GM18498 (cell line): ENCODE measurements around the gene COMMD6.

Experiments used
- ATAC-seq: cut with Tn5 transposase; IDR thresholded peaks from one replicate; pipeline ENCODE4 v1.9.1; 2021; ENCODE audit warnings: mild to moderate bottlenecking, moderate library complexity; ENCODE audit not compliant: unreplicated experiment

Gene COMMD6

DNA sequence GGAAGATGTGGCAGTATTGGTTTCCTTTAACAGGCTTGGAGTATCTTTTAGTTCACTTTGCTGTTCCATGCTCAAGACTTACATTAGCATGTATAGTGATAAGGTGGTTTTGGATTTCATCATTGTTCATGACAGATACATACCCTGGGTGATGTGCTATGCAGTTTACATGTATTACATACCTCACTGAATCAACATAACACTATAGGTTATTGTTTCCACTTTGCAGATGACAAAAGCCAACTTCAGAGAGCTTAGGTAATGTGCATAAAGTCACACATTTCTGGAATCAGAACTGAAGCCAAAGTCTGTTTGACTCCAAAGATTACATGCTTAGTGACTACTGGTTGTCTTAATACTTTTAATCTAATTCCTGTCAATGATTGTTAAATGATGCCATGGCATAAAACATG is 7.1 kb downstream of the COMMD6 start:
- ATAC-seq, result no peak

DNA sequence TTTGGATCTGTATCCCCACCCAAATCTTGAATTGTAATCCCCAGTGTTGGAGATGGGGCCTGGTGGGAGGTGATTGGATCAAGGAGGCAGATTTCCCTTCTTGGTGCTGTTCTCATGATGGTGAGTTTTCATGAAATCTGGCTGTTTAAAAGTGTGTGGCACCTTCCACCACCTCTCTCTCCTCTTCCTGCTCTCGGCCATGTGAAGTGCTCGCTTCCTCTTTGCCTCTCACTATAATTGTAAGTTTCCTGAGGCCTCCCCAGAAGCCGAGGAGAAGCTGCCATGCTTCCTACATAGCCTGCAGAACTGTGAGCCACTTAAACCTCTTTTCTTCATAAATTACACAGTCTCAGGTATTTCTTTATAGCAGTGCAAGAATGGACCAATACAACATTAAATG is 15.7 kb downstream of the COMMD6 start:
- ATAC-seq, result no peak

DNA sequence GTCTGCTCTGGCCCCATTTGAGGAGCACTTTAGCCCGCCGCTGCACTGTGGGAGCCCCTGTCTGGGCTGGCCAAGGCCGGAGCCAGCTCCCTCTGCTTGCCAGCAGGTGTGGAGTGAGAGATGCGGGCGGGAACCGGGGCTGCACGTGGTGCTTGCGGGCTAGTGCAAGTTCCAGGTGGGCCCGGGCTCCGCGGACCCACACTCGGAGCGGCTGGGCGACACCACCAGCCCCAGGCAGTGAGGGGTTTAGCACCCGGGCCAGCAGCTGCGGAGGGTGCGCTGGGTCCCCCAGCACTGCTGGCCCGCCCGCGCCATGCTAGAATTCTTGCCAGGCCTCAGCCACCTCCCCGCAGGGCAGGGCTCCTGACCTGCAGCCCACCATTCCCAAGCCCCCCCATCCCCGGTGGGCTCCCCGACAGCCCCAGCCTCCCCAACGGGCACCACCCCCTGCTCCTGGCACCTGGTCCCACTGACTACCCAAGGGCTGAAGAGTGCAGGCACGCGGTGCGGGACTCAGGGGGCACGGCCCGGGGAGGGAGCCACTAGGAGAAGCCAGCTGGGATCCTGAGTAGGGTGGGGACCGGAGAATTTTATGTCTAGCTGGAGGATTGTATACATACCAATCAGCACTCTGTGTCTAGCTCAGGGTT is 19.1 kb downstream of the COMMD6 start:
- no peak for ATAC-seq

DNA sequence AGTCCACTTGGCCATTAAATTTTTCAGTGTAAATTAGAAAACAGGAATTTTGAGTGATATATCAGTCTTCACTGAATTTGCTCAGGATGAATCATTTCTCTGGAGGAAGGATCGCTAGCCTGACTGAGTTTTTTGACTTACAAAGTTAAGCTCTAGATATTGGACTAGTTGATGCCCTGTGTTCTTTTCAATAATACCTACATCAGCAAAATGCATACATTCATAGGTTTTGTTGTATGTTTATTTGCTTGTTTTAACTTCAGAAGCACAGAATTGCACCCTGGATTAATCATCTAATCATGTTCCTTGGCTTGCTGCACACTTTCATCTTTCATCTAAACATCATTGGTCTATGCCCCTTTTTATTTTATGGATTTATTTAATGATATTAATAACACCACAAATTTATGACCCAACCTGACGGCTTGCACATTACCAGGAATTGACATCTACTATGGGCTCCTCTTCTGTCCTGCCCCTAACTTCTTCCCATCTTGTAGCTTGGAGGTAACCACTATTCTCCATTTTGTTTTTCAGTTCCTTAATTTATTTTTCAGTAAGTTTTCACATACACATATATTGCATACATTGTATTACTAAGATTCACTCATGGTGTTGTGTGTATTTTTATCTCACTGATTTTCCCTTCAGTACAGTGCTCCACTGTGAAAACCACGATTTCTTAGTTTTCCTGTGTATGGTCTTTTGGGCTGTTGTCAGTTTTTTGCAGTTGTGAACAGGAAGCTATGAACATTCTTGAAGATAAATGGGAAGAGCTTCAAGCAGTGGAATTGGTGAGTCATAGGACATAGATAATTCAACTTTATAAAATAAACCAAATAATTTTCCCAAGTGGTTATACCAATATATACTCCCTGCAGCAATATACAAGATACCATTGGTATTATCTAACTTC is 23.3 kb downstream of the COMMD6 start:
- ATAC-seq, result no peak

DNA sequence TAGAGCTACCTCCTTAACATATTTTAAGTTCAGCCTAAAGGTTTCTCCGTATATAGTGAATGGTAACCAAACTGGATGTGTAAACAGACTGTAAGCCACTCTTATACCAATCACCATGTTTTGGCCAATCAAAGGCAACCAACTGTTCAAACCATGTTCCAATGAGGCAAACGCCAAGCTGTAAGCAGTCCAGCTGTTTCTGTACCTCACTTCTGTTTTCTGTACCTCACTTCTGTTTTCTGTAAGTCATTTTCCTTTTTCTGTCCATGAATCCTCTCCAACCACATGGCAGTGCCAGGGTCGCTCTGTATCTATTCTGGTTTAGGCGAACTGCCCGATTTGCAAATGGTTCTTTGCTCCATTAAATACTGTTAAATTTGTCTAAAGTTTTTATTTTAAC is 24.4 kb downstream of the COMMD6 start:
- no peak for ATAC-seq

DNA sequence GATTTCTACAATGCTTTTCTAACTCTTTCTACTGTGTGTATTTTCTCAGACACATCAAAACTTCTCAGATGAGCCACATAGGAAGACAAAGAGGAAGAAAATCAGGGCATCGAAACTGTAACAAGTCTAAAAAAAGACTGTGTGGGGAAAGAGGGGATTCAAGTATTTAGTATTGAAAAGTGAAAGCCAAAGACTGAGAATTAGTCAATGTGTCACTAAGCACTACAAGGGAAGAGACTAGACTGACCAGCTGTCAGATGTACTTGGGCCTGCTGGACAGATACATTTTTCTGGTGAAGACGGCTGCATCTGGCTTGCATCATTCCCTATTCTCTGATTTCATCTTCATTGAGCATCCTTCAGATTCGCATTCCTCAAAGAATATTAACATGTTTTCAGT is 25.4 kb downstream of the COMMD6 start:
- ATAC-seq, result peak; percentile 85

DNA sequence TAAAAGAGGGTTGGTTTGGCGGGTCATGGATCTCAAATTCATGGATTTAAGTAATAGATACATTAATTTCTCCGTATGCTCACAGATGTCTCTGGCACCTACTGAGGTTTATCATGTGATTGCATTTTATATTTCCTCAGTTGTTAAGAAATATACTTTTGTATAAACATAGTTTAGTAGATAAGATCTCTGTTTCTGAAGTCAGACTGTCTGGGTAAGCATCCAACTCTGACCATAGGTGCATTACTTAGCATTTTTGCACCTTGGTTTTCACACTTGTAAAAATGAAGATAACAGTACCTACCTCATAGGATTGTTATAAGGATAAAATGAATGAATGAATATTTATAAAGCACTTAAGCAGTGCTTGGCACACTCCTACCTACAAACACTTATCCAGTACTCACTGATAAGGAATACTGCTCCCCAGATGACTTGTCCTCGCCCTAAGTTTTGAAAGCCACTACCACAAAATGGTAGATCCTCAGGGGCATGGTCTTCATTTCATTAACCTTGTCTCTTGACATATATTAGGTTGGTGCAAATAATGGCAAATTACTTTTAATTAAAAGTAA is 26.5 kb downstream of the COMMD6 start:
- ATAC-seq, result no peak

DNA sequence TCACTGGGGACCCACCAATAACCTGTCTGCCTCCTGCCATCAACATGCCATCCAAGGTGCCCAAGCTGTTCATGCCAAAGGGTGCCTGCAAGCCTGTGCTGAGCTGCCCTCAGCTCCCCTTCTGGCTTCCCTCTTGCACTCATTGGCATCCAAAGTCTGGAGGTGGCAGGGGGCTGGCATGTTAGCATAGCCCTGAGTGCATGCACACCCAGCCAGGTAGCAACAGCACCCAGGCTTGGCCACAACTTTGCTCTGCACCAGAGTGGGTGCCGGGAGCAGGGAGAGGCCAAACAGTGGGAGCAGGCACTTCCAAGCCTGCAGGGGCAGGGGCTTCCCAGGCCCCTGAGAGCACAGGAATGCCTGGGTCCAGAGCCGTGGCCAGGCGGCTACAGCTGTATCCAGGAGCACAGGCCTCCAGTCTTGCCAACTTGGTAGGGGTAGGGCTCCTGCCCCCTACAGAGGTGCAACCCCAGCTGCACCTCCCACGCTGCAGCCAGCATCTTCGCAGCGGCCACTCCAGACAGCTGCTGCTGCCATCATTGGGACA is 29.6 kb downstream of the COMMD6 start:
- no peak for ATAC-seq

DNA sequence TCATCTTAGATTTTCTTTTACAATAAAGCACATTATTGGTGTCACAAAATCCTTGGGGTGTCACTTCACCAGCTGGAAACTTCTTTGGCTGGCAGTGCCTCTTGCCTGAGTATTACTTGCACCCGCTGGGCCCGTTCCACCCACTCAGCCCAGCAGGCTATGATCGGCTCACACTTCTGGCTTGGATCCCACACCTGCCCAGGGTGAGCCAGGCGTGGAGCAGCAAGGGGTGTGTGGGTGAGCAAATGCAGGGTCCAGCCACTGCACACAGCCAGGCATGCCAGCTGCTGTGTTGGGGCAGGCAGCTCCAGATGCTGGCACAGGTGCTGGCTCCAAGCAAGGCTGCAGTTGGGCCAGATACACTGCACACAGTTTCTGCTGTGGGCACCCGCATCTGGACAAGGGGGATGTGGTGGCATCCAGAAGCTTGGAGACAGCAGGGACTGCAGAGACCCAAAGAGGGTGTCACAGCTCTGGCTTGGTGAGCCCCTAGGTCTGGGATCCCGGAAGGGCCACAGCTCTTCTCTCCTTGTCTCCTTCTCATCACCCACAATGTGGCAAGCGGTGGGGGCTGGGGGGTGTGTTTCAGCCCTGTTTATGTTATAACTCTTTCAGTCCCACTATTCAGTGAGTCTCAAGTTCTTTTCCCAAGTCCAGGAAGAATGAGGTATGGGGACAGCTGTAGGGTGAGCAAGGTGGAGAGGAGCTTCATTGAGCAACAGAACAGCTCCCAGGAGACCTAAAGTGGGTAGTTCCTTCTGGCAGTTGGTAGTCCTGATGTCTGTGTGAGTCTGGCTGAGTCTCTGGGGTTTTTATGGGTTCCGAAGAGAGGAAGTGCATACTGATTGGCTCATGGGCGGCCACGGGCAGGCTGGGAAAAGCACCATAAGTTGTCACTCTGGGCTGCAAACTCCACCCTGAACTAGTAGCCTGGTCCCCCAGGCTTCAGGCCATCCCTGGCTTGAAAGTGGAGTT is 30.3 kb downstream of the COMMD6 start:
- no peak for ATAC-seq

DNA sequence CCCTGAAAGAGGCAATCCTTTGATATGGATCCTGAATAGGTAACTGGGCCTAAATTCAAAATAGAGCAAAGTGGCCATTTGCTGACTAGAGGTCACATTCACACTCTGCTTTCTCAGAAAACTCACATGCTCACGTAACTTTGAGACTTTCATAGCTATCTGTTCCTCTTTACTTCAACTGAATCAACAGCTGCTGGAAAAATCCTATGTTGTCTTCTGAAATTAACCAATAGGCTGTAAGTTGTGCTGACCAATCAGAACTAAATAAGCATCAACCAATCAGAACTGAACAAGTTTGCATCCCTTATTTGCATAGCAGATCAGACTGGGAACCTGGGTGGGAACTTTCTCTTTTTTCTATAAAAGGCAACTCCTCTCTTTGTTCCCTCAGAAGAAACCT is 31.6 kb downstream of the COMMD6 start:
- no peak for ATAC-seq

DNA sequence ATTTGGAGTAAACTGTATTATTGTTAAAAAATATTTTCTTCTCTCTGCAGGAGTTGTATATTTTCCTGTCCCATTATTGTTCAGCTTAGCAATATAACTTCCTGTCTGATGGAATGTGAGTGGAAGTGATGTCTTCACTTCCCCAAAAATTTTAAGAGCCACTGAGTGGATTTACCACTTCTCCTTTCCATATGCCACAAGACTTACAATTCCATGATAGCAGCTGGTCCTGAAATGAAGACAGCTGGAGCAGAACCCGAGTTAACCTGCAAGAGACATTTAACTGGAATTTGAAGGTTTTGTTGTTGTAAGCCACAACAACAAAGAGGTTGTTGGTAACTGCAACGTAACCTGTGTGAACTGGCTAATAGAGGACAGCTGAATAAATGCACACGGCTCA is 32.3 kb downstream of the COMMD6 start:
- no peak for ATAC-seq

DNA sequence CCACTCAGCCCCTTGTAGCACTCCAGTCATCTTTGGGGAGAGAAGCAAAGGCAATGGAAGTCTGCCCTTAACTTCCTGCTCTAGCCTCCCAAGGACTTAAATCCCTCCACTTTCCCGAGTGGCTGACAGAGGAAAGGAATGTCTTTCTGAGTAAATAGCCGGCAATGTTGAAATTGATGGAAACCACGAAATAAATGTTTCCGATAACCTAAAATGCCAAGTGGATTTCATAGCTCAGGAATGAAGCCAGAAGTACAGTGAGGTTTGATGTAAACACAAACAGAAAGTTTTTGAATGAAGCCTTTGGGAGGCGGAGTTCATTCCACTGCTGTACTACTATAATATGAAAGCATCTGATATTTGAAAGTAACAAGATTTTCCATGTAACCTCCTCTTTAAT is 41.7 kb downstream of the COMMD6 start:
- no peak for ATAC-seq

DNA sequence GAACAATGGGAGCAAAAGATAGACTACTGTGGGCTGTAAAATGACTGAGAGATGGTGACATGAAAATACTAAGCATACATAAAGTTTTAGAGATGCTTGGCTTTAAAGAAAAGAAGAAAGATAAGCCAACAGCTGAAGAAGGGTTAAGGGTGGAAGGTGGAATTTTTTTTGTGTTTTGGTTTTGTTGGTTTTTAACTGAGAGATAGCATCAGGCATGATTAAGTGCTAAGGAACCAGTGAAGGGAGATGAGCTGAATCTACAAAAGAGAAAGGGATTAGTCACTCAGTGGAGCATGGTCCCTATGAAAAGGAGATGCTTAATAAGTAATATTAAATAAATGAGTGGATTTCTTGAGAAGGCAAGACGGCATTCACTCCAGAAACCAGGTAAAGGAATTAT is 43.1 kb downstream of the COMMD6 start:
- ATAC-seq, result no peak

DNA sequence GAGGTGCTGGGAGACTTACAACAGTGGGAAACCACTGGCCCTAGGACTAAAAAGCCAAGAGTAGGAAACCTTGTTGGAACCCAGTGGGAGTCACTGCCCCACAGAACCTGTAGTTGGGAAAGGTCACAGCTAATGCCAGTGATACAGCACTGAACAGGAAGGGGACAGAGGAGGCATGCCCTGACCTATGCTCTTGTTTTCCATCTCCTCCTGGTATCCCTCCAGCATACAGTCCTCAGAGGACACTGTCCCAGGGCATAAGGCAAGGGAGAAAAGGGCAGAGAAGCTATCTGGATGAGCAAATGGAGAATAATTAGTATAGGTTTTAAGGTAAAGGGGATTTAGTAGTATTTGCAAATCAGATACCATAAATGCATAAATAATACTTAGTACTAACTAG is 44.5 kb downstream of the COMMD6 start:
- ATAC-seq, result no peak

DNA sequence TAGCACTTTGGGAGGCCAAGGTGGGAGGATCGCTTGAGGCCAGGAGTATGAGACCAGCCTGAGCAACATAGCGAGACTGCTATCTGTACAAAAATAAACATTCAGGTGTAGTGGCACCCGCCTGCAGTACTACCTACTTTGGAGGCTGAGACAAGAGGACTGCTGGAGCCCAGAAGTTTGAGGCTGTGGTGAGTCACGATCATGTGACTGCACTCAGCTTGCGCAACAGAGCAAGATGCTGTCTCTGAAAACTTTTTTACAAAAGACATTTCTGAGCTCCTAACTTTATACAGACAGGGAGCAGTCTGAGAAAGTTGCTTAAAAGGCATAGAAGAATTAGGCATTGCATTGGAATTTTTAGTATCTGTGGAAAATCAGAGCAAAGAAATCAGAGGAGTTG is 45.3 kb downstream of the COMMD6 start:
- no peak for ATAC-seq

DNA sequence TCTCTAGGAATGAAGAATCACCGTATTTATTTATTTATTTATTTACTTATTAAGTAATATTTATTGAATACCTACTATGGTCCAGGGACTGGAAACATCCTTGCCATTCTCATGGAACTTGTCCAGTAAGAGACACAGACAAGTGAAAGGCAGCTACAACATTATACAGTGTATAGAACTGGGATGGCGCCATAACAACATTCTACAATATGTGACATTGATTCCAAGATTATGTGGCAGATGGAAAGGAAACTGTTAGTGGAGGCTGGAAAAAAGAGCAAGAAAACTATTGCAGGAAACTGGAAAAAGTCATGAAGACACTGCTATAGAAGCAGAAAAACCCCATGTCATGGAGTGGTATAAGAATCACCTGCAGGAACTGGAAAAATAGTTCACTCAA is 46.3 kb downstream of the COMMD6 start:
- no peak for ATAC-seq

DNA sequence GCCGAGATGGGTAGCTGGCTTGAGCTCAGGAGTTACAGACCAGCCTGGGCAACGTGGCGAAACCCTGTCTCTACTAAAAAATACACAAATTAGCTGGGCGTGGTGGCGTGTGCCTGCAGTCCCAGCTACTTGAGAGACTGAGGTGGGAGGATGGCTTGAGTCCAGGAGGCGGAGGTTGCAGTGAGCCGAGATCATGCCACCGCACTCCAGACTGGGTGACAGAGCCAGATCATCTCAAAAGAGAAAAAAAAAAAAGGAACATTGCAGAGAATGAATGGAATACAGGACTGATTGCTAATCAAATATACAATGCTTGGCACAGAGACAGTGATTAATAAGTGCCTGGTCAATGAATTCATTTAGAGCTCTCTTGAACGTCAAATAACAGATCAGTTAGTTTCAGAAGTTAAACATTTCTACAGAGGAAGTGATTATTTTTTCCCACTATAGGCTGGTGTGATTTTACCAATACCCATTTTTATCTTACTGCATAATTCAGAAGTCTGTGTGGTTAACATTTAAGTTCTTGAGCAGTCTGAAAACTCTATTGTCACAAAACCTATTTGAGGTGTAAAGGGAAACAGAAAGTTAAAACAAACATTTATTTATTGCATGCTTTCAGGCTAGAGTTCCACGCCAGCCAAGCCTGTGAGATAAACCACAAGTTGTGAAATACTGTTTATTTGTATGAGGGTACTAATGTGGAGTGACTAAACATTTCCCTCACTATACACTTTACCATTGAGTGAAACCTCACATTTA is 48.0 kb downstream of the COMMD6 start:
- peak; percentile 86 for ATAC-seq

DNA sequence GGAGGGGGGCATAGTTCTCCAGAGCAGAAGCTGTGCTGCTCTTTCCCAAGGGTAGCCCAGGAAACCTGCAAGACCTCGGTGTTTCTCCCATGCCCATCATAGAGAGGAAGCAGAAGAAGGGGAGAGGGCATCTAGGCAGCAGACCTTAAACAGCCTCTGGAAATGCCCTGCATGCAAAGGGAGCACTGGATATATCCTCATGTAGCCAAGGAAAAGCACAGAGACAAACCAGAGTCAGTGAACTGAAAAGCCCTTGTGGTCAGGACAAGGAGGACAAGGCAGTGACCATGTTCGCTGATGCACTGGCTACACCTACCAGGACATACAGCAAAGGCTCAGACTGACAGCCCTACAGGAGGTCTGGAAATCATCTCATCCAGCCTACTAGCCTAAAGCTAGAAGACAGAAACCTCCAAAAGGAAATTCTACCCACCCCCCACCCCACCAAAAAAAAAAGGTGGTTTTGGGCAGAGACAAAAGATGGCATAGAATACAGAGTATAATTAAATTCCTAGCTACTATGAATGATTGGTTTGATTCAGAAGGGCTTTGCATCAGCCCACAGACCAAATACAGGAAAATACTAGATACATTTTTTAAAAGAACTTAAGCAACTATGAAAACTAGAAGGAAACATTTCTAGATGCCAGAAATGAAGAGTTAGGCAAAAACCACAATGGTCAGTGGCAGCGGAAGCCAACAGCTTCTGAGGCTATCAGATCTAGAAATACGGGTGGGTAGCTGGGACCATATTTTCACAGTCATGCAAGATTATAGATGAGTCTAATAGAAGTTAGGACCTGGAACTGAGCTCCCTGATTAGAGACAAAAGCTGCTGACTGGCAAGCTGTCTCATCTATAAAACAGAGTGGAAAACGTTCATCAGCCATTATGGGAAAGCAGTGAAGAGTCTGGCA is 51.2 kb downstream of the COMMD6 start:
- ATAC-seq, result no peak
